ENCODE results near the gene SDK2.
"Not testable (repeated sequence)": the region's sequence is repeated elsewhere in the genome, so short reads cannot be mapped to it uniquely, and the experiment has no call there.

The SDK2 gene

DNA sequence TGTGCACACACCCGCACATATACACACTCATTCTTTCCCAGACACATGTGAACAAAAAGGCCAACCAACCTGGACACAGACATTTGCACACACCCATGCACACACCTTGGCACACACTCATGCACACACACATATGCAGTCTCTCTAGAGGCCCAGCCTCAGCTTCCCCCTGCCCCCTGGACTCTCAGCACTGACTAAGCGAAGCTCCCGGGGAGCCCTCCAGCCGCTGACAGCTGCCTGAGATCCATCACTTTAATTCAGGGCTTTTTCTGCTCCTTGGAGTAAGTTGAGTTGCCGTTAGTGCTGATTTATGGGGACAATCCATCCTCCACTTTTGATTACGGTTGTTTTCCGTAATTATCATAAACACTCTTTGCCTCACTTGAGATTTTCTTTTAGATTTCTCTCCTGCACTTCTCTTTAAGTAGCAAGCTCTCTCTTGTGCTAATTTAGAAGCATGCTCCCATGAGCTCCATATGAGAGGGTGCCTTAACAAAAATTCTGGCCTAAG is 173.9 kb downstream of the SDK2 start:
- DNase-seq, result no peak

DNA sequence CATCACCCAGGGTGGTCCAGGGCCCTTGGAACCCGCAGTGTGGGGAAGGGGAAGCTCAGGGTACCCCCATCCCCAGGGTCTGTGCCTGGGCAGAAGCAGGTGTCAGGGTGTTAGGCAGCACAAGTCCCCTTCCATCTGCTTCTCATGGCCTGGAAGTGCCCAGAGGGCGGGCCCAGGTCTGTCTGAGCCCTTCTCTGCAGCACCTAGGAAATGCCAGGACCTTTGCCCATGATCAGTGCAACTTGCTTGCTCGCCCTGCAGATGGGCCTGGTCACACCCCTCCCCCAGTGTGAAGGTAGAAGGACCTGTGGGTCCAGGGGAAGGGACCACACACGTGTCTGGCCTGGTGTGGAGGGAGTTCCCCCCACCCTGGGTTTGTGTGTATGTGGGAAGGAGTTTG is 174.9 kb downstream of the SDK2 start:
- no peak for DNase-seq

DNA sequence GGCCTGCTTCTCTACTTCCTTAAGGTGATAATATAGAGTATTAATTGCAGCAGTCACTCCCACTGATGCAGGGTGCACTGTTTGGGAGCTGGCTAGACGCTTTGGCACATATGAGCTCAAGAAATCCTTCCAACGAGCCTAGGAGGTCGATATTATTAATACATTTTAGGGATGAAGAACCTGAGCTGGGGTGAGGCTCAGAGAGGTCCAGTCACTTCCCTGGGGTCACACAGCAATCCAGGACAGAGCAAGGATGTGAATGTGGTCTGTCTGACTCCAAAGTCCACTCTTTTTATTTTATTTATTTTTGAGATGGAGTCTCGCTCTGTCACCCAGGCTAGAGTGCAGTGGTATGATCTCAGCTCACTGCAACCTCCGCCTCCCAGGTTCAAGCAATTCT is 176.0 kb downstream of the SDK2 start:
- no peak for DNase-seq

DNA sequence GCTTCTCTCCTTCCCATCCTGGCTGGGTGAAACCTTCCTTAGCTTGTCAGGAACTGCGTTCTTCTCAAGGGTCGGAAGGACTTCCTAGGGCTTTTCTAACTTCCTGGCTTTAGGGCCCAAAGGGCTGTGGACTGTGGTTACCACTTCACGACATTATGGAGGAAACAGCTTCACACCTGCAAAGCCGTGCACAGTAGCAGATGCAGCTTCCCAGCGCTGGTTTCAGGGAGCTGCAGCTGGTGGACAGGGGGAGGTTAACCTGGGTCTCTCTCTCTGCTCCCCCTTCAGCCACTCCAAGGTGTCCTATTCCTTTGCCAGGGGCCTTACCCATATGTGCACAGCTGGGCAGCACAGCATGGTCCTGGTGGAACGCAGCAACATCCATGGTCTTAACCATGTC is 176.6 kb downstream of the SDK2 start:
- no peak for DNase-seq

DNA sequence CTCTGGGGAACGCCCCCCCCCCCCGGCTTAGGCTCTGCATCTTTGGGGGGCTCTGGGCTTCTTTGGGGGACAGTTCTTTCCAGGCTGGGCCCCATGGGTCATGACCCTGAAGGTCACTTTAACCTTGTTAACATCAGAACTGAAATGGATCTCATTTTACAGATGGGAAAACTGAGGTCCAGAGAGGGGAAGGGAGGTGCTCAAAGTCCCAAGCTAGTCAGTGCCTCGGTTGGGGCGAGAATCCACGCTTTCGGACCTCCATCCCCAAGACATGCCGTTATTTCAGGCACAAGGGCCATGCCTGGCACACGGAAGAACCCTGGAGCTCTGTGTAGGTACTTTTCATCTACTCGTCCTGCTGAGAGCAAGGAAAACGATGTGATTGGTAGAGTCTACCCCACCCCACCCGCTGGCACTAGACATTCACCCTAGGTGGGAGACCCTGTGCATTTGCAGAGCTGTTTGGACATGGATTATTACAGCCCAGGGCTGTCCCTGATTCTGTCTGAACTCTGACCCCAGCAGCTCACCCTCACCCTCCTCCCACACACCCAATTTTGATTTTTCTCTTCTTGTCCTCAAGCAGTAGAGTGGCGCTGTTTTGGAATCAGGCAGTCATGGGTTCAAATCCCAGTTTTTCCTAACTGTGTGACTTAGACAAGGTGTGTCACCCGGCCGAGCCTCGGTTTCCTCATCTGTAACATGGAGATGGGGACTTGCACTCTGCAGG is 177.4 kb downstream of the SDK2 start:
- DNase-seq, result no peak

DNA sequence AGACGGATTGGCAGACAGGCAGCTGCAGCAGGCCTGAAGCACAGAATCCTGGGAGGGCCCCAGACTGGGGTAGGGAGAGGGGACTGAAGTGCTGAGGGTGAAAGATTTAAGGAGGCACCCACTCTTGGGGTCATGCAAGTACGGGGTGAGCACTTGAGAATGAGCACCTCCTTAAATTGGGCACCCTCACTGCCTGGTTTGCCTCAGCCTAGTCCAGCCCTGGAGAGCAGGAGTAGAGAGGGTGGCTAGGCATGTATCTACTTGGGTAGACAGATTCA is 178.4 kb downstream of the SDK2 start:
- peak; percentile 97 for DNase-seq

DNA sequence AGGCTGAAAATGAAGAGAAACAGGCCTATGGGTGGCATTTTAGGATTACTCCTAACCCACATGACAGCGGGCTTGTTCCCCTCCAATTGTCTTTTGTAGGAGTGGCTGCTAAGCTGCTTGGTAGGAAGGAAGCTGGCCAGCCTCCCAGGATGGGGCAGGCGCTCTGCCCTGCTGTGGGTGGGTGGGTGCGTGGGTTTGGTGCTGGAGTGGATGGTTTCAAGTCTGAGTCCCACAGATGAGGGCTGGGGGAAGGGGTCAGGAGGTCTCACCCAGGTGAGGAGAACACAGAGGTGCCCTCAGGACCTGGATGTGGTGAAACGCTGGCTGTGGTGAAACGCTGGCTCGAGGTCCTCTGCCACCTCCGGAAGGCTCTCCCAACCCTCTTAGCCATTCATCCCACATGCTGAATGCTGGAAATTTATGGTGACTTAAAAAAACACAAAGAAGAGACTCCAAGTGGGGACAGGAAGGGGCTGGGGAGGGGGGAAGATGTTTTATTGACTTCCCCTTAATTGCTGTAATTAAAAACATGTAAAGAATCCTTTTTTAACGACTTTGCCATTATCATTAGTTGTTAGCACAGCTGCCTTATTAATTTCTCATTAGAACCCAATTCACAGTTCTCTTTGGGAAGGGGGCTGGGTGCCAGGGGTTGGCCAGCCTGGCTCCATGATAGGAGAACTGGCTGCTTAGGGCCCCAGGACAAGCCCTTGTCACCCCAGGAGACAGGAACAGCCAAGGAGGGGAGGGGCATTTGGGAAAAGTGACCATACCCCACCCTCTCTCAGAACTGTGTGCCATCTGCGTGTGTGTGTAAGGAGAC is 178.9 kb downstream of the SDK2 start:
- no peak for DNase-seq

DNA sequence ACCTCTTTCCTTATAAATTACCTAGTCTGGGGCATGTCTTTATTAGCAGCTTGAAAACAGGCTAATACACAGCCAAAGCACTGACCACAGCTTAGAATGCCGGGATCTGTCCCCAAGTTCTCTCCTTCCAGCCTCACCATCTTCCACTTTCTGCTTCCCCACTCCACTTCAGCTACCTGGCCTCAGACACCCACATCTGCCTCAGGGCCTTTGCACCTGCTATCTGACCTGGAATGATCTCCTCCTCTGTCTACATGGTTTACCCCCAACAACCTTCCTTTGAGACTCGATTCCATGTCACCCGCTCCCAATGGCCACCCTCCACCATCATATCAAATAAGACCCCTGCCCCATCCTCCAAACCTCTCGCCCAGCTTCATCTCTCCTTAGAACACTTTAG is 179.8 kb downstream of the SDK2 start:
- DNase-seq, result no peak

DNA sequence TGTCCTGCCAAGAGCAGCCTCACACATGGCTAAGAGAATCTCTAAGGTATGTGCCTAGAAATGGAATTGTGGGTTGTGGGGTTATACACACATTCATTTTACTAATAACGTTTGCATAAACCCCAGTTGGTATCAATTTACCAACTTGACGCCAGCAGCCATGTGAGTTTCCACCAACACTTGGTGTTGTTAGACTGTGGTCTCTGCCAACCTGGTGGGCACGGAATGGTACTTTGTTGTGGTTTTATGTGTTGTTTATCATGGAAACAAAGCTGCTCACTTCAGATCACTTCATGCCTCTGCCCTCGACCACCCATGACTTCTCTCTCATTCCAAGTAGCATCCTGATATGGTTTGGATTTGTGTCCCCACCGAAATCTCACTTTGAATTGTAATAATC is 180.4 kb downstream of the SDK2 start:
- no peak for DNase-seq

DNA sequence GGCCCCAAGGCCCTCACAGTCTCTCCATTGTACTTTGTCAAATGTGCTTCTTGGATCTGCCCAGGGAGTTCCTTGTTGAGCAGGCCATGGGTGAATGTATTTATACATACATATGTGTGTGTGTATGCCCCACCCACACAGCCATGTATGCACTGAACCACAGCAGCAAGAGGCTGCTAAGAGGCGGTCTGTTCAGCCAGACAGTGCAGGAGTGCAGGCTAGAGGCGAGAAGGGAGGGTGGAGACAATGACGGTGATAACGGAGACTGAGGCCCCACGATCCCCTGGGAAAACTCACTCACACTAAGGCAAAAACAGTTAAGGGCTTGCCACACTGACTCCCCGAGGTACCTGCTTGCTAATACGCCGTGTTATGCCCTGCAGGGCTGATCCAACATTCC is 181.4 kb downstream of the SDK2 start:
- no peak for DNase-seq

DNA sequence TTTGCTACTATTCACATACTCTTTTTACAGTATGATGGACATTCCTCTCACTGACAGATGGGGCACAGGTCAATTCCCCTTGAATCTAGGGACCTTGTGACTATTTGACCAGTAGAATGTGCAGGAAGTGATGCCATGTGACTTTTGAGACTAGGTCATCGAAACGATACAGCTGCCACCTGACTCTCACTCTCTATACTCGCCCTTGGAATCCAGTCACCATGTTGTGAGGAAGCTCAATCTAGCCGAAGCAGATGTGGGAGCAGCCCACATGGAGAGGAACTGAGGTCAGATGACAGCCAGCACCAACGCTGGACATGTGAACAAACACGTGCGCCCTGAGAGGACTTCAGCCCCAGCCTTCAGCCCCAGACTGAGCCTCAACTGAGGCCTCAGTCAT is 184.3 kb downstream of the SDK2 start:
- DNase-seq, result no peak

DNA sequence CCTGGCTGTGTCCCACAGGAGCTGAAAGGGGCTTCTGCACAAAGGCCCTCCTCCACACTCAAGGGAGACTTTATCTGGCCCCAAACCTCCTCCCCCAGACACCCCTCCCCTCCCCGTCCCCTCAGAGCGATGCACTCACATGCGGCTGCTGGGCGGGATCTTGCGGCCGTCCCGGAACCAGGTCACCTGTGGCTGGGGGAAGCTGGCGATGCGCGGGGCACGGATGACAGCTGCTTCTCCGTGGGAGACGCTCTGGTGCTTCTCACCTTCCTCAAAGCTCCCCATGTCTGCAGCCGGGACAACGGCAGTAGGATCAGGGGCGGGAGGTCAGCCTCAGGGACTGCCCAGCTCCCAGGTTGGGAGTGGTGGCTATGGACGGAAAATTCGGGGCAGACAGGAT is 188.5 kb downstream of the SDK2 start:
- DNase-seq, result no peak

DNA sequence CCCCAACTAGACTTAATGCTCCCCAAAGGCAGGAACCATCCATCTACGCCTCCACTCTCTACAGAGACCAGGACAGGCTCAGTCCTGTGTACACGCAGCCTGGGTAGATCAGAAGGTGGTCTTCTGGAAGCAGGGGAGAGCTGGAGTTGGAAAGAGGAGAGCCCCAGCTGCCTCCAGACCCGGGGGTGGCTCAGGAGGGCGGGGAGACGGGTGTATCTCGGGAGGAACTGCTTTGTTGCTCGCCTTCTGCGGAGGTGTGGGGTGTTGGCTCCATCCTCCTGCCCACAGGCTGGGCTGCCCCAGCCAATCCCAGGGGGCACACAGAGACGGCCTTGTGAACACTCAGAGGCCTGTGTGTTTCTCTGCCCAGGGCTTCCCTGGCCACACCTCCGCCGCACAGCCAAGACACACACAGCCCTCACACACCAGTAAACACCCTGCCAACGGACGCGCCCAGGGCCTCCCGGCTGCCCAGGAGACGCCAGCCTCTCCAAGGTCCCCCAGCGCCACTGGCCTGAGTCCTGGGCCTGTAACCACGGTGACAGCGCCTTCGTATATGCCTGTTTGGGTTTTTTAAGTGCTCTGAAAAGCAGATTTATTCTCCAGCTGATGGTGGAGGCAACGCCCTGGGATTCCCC is 189.1 kb downstream of the SDK2 start:
- no peak for DNase-seq

DNA sequence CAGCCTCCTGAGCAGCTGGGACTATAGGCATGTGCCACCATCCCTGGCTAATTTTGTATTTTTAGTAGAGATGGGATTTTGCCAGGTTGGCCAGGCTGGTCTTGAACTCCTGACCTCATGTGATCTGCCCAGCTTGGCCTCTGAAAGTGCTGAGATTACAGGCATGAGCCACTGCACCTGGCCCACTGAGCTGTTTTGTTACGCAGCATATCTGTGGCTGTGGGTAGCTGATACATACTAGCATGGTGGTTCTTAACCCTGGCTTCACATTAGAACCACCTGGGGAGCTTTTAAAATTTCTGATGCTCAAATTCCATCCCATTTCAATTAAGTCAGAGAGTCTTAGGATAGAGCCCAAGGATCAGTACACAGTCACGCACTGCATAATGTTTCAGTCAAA is 190.8 kb downstream of the SDK2 start:
- DNase-seq, result not testable (repeated sequence)

DNA sequence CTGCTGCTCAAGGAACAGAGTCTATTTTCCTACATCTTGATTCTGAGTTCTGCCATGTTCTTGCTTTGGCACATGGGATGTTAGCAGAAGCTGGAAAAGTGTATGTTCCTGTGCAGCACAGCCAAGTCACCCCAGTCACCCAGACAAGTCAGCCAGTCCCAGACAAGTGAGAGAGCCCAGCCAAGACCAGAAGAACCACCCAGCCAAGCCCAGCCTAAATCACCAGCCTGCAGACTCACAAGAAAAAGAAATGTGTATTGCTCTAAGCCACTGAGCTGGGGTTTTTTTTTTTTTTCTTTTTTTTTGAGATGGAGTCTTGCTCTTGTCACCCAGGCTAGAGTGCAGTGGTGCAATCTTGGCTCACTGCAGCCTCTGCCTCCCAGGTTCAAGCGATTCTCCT is 191.2 kb downstream of the SDK2 start:
- no peak for DNase-seq

DNA sequence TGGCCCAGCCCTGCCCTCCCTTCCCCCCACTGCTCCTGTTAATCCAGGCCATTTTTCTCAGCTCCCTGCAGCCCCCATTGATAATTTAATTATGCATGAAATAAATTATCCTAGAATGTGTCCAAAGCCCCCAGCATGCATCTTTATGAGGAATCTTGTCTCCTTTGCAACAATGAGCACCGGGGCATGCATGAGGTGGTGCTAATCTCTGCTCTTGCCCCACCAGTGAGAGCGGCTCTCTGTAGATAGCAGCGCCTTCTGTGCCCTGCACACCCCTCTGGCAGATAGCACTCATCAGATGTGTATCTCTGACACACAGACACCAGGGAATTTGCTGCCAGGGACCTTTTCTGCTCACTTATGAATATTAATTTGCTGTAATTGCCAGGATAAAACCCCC is 192.2 kb downstream of the SDK2 start:
- no peak for DNase-seq

DNA sequence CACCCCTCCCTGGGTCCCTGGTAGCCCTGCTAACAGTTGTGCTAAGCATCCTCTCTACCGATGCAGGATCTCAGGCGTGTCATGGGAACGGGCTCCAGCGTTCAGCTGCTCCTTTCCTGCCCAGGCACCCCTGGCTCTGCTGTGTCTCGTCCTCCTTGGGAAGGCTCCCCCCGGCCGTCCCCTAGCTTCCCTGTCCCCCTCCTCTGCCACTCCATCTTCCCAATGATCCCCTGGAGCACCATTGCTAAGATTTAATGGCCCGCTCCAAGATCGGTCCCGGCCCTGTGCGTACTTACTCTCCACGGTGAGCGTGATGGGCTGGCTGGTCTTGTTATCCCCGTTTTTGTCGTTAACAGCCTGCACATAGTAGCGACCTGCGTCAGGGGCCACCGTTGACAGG is 196.9 kb downstream of the SDK2 start:
- DNase-seq, result no peak

DNA sequence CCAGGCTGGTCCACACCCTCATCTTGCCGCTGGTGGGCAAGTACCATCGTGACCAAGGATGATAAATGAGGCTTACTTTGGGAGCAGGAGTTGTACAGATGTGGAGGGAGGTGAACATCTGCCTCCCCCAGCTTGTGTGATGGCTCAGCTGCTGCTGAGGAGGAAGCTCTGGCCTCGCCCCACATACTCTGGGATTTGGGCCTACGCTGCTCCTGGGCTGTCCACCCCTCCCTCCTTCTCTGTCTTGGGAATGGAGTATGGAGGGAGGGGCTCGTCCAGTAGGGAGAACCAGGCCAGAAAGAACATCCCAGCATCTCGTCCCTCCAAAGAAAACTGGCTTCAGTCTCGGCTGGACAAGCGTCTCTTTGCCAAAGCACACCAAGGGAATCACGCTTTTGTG is 197.6 kb downstream of the SDK2 start:
- no peak for DNase-seq

DNA sequence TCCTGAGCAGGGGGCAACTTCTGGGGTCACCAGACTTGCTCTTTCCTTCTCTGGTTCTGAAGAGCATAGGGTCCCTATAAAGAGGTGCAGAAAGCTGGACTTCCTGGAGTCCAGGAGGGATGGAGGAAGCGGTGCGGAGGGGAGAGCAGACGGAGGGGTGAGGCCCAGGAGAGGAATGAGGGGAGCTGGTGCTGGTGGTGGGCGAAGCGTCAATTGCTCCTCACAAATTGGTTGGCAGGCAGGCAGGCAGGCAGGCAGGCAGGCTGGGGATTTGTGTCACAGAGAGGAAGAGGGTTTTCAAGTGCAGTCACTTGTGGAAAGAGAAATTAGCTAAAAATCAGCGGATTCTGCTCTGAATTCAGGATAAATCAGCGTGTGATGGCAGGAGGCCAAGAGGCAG is 198.8 kb downstream of the SDK2 start:
- no peak for DNase-seq

DNA sequence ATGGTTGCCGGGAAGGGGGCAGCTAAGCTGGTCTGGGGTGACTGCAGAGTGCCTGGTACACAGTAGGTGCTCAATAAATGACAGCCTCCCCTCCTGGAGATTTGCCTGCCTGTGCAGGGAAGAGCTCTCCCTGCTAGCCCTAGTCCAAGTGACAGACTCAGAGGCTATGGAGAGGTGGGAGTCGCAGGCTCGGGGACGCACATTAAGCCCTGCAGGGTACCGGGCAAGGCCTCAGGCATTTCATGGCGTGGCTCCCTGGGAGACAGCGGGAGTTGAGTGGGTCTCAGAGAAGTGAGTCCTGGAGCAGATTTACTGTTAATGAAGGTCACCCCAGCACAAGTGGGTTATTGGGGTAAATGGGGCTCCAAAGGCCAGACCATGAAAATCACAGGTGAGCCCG is 200.2 kb downstream of the SDK2 start:
- DNase-seq, result no peak

DNA sequence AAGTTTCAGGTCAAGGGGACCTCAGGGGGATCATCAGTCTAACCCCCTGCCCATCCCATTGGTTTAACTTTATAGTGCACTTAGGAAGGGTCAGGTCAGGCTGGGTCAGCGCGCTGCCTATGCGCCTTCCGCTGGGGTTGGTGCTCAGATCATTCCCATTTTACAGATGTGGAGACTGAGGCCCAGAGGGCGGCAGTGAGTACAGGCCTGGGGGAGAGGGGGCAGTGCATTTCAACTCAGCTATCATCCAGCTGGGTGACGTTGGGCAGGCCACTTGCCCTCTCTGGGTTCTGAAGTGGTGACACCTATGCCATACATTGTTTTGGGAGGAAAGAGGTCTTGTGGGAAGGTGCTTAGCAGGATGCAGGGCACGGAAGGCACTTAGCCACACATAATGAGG is 204.6 kb downstream of the SDK2 start:
- DNase-seq, result no peak

DNA sequence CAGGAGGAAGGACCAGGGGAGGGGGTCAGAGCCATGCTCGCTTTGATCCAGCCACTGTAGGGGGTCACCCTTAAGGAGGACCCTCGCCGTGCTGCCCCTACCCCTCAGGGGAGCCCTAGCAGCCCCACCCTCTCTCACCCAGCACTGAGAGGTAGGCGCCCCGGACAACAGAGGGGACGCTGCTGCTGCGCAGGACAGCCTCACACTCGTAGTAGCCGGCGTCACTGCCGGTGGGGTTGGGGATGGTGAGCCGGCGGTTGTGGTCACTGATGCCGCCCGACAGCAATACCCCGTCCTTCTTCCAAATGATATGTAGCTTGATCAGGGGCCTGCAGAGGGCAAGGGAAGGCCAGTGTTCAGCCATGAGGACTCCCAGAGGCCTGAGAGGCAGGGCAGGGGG is 206.4 kb downstream of the SDK2 start:
- DNase-seq, result no peak

DNA sequence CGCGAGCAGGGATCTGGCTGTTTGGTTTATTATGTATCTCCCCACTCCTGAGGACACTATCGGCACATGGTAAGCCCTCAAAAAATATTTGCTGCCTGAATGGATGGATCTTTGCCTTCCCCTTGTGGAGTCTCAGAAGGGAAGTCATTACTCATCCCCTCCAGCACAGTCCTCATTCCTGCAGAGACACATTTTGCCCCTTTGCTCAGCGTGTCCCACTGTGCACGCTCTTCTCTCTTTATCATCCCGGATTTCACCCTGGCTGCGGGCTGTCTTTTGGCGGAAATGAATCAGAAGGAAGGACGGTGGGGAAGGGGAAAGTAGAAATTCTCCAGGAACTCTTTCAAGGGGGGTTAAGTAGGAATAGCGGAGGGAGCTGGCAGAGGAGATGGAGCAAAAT is 207.3 kb downstream of the SDK2 start:
- no peak for DNase-seq

DNA sequence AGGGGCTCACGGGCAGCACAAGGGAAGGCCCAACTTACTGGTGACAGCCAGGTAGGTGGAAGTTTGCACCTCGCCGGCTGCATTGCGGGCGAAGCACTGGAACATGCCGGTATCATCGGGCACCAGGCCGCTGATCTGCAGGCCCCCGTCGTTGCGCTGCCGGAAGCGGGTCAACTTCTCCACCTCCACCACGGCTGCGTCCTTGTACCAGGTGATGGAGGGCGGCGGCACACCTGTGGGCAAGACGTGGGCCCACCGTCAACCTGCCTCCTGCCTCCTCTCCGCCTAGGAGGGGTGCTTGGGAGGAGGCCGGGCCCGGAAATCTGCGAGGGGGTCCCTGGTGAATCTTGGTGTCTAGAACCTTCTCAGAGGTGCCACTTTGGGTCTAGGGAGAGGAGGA is 208.8 kb downstream of the SDK2 start:
- no peak for DNase-seq

Data from NCI-H524 treated with DMSO at 0.1 percent for 48 hours (cell line).